K562 (cell line): ENCODE data around the gene METAP1. TPM values are rescaled to one million over a fixed set of nuclear protein-coding genes. Genes with fewer than 3 reads are reported as not detected.

Experiments
- ATAC-seq: fragments of 200-7000 bp; cut with Tn5 transposase; 3 replicates; pipeline ENCODE4 v1.9.1; 2020; ENCODE audit warnings: moderate library complexity
- BruUV-seq: library from RNA; stranded (reverse); fragments of 400-500 nt; replicated peaks from 2 replicates; lab custom pipeline; 2021; lab: Mats Ljungman, UMichigan
- CTCF ChIA-PET: fragments of 300-600 bp; formaldehyde crosslinking; extraction: SDS; loops from one replicate; lab custom pipeline; 2021; ENCODE audit warnings: low intra/inter-chr PET ratio; lab: Yijun Ruan, JAX
- POLR2A ChIA-PET: fragments of 300-600, 350-650 bp; sonication (Branson Sonifier 250); formaldehyde crosslinking; extraction: SDS; loops from one replicate; lab custom pipeline; 2021; ENCODE audit warnings: antibody characterized with exemption, inconsistent platforms; lab: Yijun Ruan, JAX
- DNase-seq, 4 experiments: peaks; one replicate each; pipeline versions ENCODE4 v3.0.0 to v3.0.0-alpha.2; 2011 to 2018; ENCODE audit warnings: low spot score in 3 of 4, mixed read lengths in 3 of 4; ENCODE audit errors: extremely low read depth in 1 of 4
- FAIRE-seq: peaks from 2 replicates; lab custom pipeline; 2011; peaks lifted over from hg19 to GRCh38; lab: Jason Lieb, UNC
- H2AFZ ChIP-seq: 2 replicates; pipeline ENCODE4 v1.6.0; 2011; ENCODE audit warnings: low read depth, low read length, control low read depth, inconsistent platforms
- H3K27ac ChIP-seq: fragments of 200-600 bp; 3 replicates; pipeline ENCODE4 v1.8.0; 2011; ENCODE audit warnings: low read depth, mild to moderate bottlenecking, control low read depth, inconsistent platforms, low read length, moderate library complexity, mixed read lengths; ENCODE audit errors: extremely low read depth
- H3K27me3 ChIP-seq, 2 experiments: fragments of 300-600 bp in 1 of 2; 2 replicates in 1 of 2; 3 replicates in 1 of 2; pipeline versions ENCODE4 v1.6.0 to v1.8.0; 2011; ENCODE audit warnings: inconsistent platforms in 2 of 2, low read length in 2 of 2, mild to moderate bottlenecking in 1 of 2, mixed read lengths in 1 of 2, moderate library complexity in 1 of 2; ENCODE audit not compliant: control insufficient read depth in 2 of 2, insufficient read depth in 2 of 2
- H3K36me3 ChIP-seq: fragments of 300-600 bp; 3 replicates; pipeline ENCODE4 v1.8.0; 2011; ENCODE audit warnings: mild to moderate bottlenecking, low read length, inconsistent platforms; ENCODE audit not compliant: control insufficient read depth, insufficient read depth
- H3K4me1 ChIP-seq, 2 experiments: fragments of 200-600 bp in 1 of 2; replicated peaks in 1 of 2; 2 replicates in 1 of 2; 3 replicates in 1 of 2; pipeline versions ENCODE4 v1.5.1 to v1.8.0; 2011; ENCODE audit warnings: inconsistent platforms in 2 of 2, low read length in 2 of 2, mild to moderate bottlenecking in 1 of 2, mixed read lengths in 1 of 2, moderate library complexity in 1 of 2; ENCODE audit not compliant: control insufficient read depth in 2 of 2, insufficient read depth in 2 of 2
- H3K4me2 ChIP-seq: 2 replicates; pipeline ENCODE4 v1.6.1; 2011; ENCODE audit warnings: low read length, control low read depth, inconsistent platforms, mixed read lengths; ENCODE audit not compliant: insufficient read depth
- H3K4me3 ChIP-seq: fragments of 200-600 bp; sonication (generic), shearing (Covaris generic); 2 replicates; pipeline ENCODE4 v1.5.1; 2016; ENCODE audit warnings: control low read depth, inconsistent platforms
- H3K79me2 ChIP-seq: fragments of 200-600 bp; 3 replicates; pipeline ENCODE4 v1.8.0; 2011; ENCODE audit warnings: low read length, inconsistent platforms; ENCODE audit not compliant: control insufficient read depth, insufficient read depth
- H3K9ac ChIP-seq, 2 experiments: 2 replicates each; pipeline versions ENCODE4 v1.6.0 to v1.6.1; 2011; ENCODE audit warnings: low read depth in 2 of 2, low read length in 2 of 2, control low read depth in 1 of 2, inconsistent platforms in 1 of 2, mild to moderate bottlenecking in 1 of 2, mixed read lengths in 1 of 2; ENCODE audit not compliant: insufficient read depth in 1 of 2
- H3K9me1 ChIP-seq: one replicate; pipeline ENCODE4 v1.6.0; 2011; ENCODE audit warnings: inconsistent platforms, mild to moderate bottlenecking, low read length, moderate library complexity; ENCODE audit not compliant: control insufficient read depth, insufficient read depth
- H3K9me3 ChIP-seq: replicated peaks from 2 replicates; pipeline ENCODE4 v1.5.1; 2011; ENCODE audit warnings: low read depth, low read length, inconsistent platforms; ENCODE audit not compliant: control insufficient read depth, insufficient read depth
- H4K20me1 ChIP-seq: replicated peaks from 2 replicates; pipeline ENCODE4 v1.6.1; 2011; ENCODE audit warnings: low read length, inconsistent platforms, mixed read lengths; ENCODE audit not compliant: control insufficient read depth, insufficient read depth
- AFF1 ChIP-seq, 2 experiments: fragments of 450-650 bp; IDR thresholded peaks; 2 replicates each; pipeline ENCODE4 v1.6.1; 2018; ENCODE audit warnings: mild to moderate bottlenecking in 2 of 2, low read depth in 1 of 2; ENCODE audit not compliant: partially characterized antibody in 2 of 2
- BCOR ChIP-seq: fragments of 450-650 bp; IDR thresholded peaks from 2 replicates; pipeline ENCODE4 v1.6.1; 2016
- ZC3H8 ChIP-seq: fragments of 450-650 bp; IDR thresholded peaks from 2 replicates; pipeline ENCODE4 v1.6.1; 2017
- in situ Hi-C: fragments of 300-500 bp; cut with MboI; formaldehyde crosslinking; loops from 4 replicates; pipeline ENCODE4 v1.15.0; 2018; ENCODE audit warnings: inconsistent platforms, mixed read lengths
- intact Hi-C: fragments of 100-400 bp; cut with micrococcal nuclease; formaldehyde crosslinking; loops from 2 replicates; pipeline ENCODE4 v1.14.2; 2022
- polyA plus RNA-seq, 8 experiments: library from polyadenylated mRNA; depleted of rRNA in 4 of 8; stranded (reverse) in 5 of 8; unstranded in 3 of 8; fragments of >200 nt; fragmentation: Nextera tagmentation in 2 of 8; fragmentation: Illumina TruSeq in 1 of 8; extraction: Ambion mirVana in 2 of 8; extraction: Trizol in 1 of 8; gene quantifications; 2 replicates each; pipeline versions ENCODE4 v1.2.1 to v1.2.3, GENCODE V29; 2011 to 2014; ENCODE audit warnings: inconsistent platforms in 1 of 8, missing spikeins in 1 of 8
- total RNA-seq, 7 experiments: library from RNA; depleted of rRNA in 6 of 7; stranded (reverse); fragments of >200 nt in 6 of 7; fragmentation: Illumina TruSeq in 2 of 7; extraction: Trizol in 2 of 7; gene quantifications; 2 replicates each; pipeline versions ENCODE4 v1.2.1 to v1.2.3, GENCODE V29; 2011 to 2021; ENCODE audit warnings: low replicate concordance in 1 of 7

The METAP1 gene
- total and polyA plus RNA-seq, 9 of the 15 experiments (the other 6 are each of a cell fraction or from before 2014, with no cell fraction given): 31.4 to 77.6 (median 59.5) TPM

GRCh38 chr4:99103166-99103565, 107.6 kb downstream of the METAP1 start:
- ChIA-PET CTCF (no interaction called here), POLR2A (interaction anchor here (0.6 kb wide), 1 partner anchor 230 kb away, joined by 4 read pairs; no protein-coding TSS in a partner anchor)
- FAIRE-seq (no peak), ATAC-seq (no peak), DNase-seq (no peak)
- Histone ChIP-seq H3K4me1 (peaks cover 0 to 4% of the 10 kb centered on the region in 2 experiments; a peak in 3 of 5 replicates), H3K36me3 (no peaks in the 10 kb centered on the region), H3K27ac (no peak overlapping the region), H3K9me3 (no peaks in the 10 kb centered on the region), H3K4me2 (no peak overlapping the region), H3K9ac (no peak overlapping the region), H2AFZ (no peak overlapping the region), H3K4me3 (no peak overlapping the region), H3K79me2 (no peaks in the 10 kb centered on the region; the same call in 2 of the 3 replicates), H4K20me1 (no peaks in the 10 kb centered on the region), H3K27me3 (no peaks in the 10 kb centered on the region), H3K9me1 (no peaks in the 10 kb centered on the region)
- in situ Hi-C loops (no loop called here), intact Hi-C loops (no loop called here)
- no peak for TF ChIP-seq AFF1 (IDR thresholded peaks at IDR 0.05; ENCODE audit: low read depth in 1 of 2, partially characterized antibody in 2 of 2)
- no peak for TF ChIP-seq ZC3H8
- TF ChIP-seq BCOR: no peak
- BruUV-seq: no TSS peak
